Suppressor macrophage treated with lipopolysaccharide for 1 hour (primary cell): ENCODE measurements around the gene CX3CL1.

Experiments
- DNase-seq, 3 donors: peaks; one replicate each; pipeline ENCODE4 v3.0.0-alpha.2; 2020 to 2022

The CX3CL1 gene

DNA sequence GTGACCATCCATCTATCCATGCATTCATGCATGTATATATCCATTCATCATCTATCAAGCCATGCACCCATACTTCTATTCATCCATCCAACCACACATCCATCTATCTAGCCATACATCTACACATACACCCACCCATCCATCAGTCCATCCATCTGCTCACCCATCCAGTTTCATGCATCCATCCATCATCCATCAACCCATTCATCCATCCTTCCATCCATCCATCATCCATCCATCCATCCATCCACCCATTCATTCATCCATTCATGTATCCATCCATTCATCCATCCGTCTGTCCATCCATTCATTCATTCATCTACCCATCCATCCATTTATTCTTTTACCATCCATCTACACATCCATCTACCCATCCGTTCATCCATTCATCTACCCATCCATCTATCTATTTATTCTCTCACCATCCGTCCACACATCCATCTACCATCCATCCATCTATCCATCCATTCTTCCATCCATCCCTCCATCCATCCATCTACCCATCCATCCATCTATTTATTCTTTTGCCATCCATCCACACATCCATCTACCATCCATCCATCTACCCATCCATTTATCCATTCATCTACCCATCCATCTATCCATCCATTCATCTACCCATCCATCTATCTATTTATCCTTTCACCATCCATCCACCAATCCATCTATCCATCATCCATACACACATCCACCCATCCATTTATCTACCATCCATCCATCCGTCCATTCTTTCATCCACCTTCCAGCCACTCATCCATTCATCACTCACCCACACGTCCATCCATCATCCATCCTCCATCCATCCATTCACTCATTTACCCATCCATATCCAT, 35.4 kb downstream of the CX3CL1 start:
- DNase-seq: no peak

- no peak for DNase-seq
These were observed 36.8 kb downstream of the CX3CL1 start for GRCh38 chr16:57409065-57409464.

- peak in 1 of 3 donors; percentile 41 for DNase-seq
These were observed 37.7 kb downstream of the CX3CL1 start for GRCh38 chr16:57409870-57410587.

DNA sequence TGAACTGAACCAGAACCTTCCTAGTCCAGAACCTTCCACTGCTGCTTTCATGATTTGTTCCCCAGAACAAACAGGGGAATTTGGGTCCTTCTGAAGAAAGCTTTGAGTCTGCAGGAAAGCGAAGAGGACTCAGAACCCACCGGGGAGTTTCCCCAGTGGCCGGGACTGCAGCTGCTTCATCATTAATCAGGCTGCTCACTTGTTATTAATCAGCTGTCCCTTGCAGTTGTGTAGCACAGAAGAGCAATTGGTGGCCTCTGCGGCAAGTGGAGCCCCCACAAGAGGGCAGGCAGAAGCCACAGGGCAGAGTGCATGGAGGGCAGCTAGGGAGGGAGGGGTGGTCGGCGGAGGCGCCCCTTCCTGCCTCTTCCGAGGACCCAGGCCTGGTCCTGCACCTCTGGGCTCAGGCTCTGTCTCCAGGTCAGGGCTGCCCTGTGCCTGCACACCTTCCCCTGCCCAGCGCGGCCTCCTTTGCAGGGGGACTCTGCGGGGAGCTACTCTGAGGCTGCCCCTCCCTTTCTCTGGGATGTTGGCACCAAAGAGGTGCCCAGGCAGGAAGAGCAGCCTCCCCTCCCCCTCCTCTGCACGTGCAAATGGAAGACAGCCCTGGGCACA, 39.2 kb downstream of the CX3CL1 start:
- DNase-seq: no peak

DNA sequence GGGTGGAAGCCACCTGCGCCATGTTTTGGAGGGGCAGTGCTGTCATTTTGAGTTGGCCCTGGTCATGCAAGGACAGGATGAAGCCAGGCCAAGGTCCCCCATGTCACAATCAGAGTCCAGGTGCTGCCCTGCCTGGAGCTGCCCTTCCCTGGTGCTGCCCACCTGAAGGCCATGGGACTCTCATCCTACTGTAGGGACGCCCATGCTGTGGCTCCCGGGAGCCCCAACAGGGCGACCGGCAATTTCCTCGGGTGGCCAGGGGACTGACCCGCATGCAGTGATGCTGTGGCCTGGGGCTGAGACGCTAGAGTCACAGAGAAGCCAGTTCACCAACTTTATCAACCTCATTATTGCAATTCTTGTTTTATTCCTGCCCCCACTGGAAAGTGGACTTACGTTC, 40.3 kb downstream of the CX3CL1 start:
- DNase-seq: no peak

- peak in 2 of 3 donors; percentile 25 to 31 for DNase-seq
These were observed 41.0 kb downstream of the CX3CL1 start for GRCh38 chr16:57413301-57413730.

- DNase-seq: no peak
These were observed 41.4 kb downstream of the CX3CL1 start for GRCh38 chr16:57413733-57414132.

GRCh38 chr16:57416084-57416483, 43.8 kb downstream of the CX3CL1 start:
- no peak for DNase-seq

DNA sequence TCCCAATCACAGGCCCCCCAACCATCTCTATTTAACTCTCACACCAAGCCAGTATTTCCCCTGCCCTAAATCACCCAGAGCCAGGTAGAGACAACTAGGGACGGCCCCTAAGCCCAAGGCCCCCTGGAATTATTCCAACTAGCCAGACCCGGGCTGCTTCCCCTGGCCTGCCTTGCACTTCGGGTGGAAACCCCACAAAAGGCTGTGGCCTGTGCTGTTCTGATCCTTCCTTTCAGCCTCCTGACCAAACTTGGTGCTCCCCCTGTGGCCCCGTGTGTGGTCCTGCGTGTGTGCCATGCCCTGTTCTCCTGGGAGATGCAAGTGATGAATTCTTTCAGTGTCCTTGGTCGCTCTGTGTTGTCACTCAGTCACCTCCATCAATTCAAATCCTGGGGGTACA, 47.2 kb downstream of the CX3CL1 start:
- no peak for DNase-seq

GRCh38 chr16:57422026-57422944, 50.0 kb downstream of the CX3CL1 start:
- DNase-seq: peak; percentile 60 to 70 (median 68)

DNA sequence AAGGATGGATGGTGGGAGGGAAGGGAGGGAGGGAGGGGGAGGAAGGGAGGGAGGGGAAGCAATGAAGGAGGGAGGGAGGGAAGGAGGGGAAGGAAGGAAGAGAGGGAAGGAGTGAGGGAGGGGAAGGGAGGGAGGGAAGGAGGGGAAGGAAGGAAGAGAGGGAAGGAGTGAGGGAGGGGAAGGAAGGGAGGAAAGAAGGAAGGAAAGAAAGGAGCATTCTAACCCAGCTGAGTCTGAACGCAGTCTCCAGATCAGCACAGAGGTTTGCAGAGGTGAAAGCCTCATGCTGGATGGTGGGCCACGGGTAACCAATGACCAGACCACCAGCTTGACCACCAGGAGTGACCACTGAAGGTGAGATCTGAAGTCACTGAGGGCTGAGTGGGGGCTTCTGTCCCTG, 50.9 kb downstream of the CX3CL1 start:
- no peak for DNase-seq

GRCh38 chr16:57424583-57424982, 52.3 kb downstream of the CX3CL1 start:
- DNase-seq: no peak

GRCh38 chr16:57426356-57426755, 54.1 kb downstream of the CX3CL1 start:
- DNase-seq: no peak

DNA sequence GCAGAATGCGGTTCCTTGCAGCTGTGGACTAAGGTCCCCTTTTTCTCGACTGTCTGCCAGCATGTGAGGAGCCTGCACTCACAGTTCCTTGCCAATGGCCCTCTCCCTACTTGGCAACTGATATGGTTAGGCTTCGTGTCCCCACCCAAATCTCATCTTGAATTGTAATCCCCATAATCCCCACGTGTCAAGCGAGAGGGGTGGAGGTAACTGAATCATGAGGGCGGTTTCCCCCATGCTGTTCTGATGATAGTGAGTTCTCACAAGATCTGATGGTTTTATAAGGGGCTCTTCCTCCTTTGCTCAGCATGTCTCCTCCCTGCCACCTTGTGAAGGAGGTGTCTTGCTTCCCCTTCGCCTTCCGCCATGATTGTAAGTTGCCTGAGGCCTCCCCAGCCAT, 55.0 kb downstream of the CX3CL1 start:
- DNase-seq: no peak

DNA sequence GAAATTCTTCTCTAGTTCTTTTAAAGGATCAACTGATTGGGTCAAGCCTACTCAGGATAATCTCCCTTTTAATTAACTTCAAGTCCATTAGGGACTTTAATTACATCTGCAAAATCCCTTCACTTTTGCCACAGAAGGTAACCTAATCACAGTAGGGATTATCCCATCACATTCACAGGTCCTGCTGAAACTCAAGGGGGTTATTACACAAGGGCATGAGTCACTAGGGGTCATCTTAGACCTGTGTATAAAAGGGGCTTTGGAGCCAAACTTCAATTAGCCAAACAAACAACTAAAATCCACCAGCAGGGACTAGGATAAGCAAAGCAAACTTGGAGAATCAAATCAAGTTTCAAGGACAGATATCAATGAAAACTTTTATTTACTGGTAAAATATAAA, 55.5 kb downstream of the CX3CL1 start:
- DNase-seq: no peak

- DNase-seq: peak in 2 of 3 donors; percentile 16 to 37
These were observed 58.7 kb downstream of the CX3CL1 start for GRCh38 chr16:57430955-57431354.

DNA sequence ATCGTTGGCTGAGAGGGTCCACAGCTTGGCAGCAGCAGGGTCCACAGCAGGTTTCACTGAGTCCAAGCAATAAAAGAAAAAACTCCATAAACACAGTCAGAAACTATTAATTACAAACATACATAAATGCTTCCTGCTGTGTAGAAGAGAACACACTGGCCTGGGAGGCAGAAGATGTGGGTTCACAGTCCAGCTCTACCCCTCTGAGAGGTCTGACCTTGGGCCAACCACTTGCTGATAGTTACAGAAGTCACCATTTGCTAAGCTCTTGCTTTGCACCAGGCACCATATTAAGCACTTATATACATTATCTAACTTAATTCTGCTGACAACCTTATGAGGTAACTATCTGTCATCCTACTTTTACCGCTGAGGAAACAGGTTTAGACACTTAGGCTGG, 60.2 kb downstream of the CX3CL1 start:
- DNase-seq: no peak

GRCh38 chr16:57432989-57433388, 60.7 kb downstream of the CX3CL1 start:
- DNase-seq: no peak

GRCh38 chr16:57434003-57434402, 61.7 kb downstream of the CX3CL1 start:
- DNase-seq: no peak
